HT-29 (cell line): ENCODE data around the gene PAQR9. TPM values are rescaled to one million over a fixed set of nuclear protein-coding genes. Genes with fewer than 3 reads are reported as not detected.

Experiments
- DNase-seq: peaks from one replicate; pipeline ENCODE4 v3.0.0-alpha.2; 2015; ENCODE audit warnings: low spot score
- total RNA-seq: library from RNA; depleted of rRNA; stranded (reverse); fragments of >200 nt; shearing (Covaris generic); gene quantifications from 2 replicates; pipeline ENCODE4 v1.2.3, GENCODE V29; 2014

PAQR9 gene
- total RNA-seq, 1 experiment from 2014 or later = not detected

GRCh38 chr3:142951794-142952193 lies 11.7 kb downstream of the PAQR9 start:
- no peak for DNase-seq

GRCh38 chr3:142950972-142951371 lies 12.5 kb downstream of the PAQR9 start:
- DNase-seq = no peak

GRCh38 chr3:142947799-142948575 lies 15.5 kb downstream of the PAQR9 start:
- no peak for DNase-seq

GRCh38 chr3:142947352-142947751 lies 16.1 kb downstream of the PAQR9 start:
- DNase-seq = no peak

- DNase-seq = no peak
These were observed 16.6 kb downstream of the PAQR9 start for GRCh38 chr3:142946861-142947260.

GRCh38 chr3:142945023-142945422 lies 18.5 kb downstream of the PAQR9 start:
- DNase-seq = no peak

GRCh38 chr3:142944342-142944741 lies 19.1 kb downstream of the PAQR9 start:
- no peak for DNase-seq

- no peak for DNase-seq
These were observed 19.6 kb downstream of the PAQR9 start for GRCh38 chr3:142943870-142944269.

GRCh38 chr3:142943349-142943748 lies 20.1 kb downstream of the PAQR9 start:
- DNase-seq = no peak

- no peak for DNase-seq
These were observed 21.9 kb downstream of the PAQR9 start for GRCh38 chr3:142941373-142942123.

GRCh38 chr3:142940472-142940871 lies 23.0 kb downstream of the PAQR9 start:
- DNase-seq = no peak

- no peak for DNase-seq
These were observed 23.5 kb downstream of the PAQR9 start for GRCh38 chr3:142940000-142940399.

GRCh38 chr3:142935963-142936362 lies 27.5 kb downstream of the PAQR9 start:
- no peak for DNase-seq

GRCh38 chr3:142934887-142935269 lies 28.6 kb downstream of the PAQR9 start:
- DNase-seq = no peak

- DNase-seq = no peak
These were observed 29.2 kb downstream of the PAQR9 start for GRCh38 chr3:142934128-142934886.

- peak; percentile 40 for DNase-seq
These were observed 32.3 kb downstream of the PAQR9 start for GRCh38 chr3:142931222-142931621.

- peak; percentile 7 for DNase-seq
These were observed 33.0 kb downstream of the PAQR9 start for GRCh38 chr3:142930463-142930862.

GRCh38 chr3:142929890-142930289 lies 33.6 kb downstream of the PAQR9 start:
- DNase-seq = no peak

- peak; percentile 72 for DNase-seq
These were observed 34.4 kb downstream of the PAQR9 start for GRCh38 chr3:142929109-142929508.

GRCh38 chr3:142926368-142926944 lies 37.0 kb downstream of the PAQR9 start:
- DNase-seq = no peak

GRCh38 chr3:142925140-142925539 lies 38.3 kb downstream of the PAQR9 start:
- no peak for DNase-seq

- no peak for DNase-seq
These were observed 39.8 kb downstream of the PAQR9 start for GRCh38 chr3:142923694-142924093.
